ENCODE data around the gene ELAVL1.

The ELAVL1 gene

GRCh38 chr19:7992575-7992974, 12.9 kb downstream of the ELAVL1 start:
- H3K4me3 ChIP-seq (ENCODE audit: low read length), result no peak overlapping the region

GRCh38 chr19:7989071-7989575, 16.3 kb downstream of the ELAVL1 start:
- no peak for DNase-seq (ENCODE audit: low read depth, low spot score)
- no peak overlapping the region for H3K4me3 ChIP-seq (ENCODE audit: low read length)

More at GRCh38 chr19:7992575-7992974, 12.9 kb downstream of the ELAVL1 start:
- DNase-seq (ENCODE audit: low read depth, low spot score), result no peak

- no peak for DNase-seq (ENCODE audit: low read depth, low spot score)
- no peak overlapping the region for H3K4me3 ChIP-seq (ENCODE audit: low read length)
Measured at GRCh38 chr19:7988307-7988706, 17.1 kb downstream of the ELAVL1 start.

- DNase-seq (ENCODE audit: low read depth, low spot score), result no peak
- H3K4me3 ChIP-seq (ENCODE audit: low read length), result no peak overlapping the region
Measured at GRCh38 chr19:7987114-7987768, 18.2 kb downstream of the ELAVL1 start.

GRCh38 chr19:7986321-7987113, 18.9 kb downstream of the ELAVL1 start:
- no peak overlapping the region for H3K4me3 ChIP-seq (ENCODE audit: low read length)
- no peak for DNase-seq (ENCODE audit: low read depth, low spot score)

- no peak overlapping the region for H3K4me3 ChIP-seq (ENCODE audit: low read length)
- no peak for DNase-seq (ENCODE audit: low read depth, low spot score)
Measured at GRCh38 chr19:7985481-7985911, 19.9 kb downstream of the ELAVL1 start.

- DNase-seq (ENCODE audit: low read depth, low spot score), result no peak
- no peak overlapping the region for H3K4me3 ChIP-seq (ENCODE audit: low read length)
Measured at GRCh38 chr19:7983995-7984837, 21.2 kb downstream of the ELAVL1 start.

- H3K4me3 ChIP-seq (ENCODE audit: low read length), result no peak overlapping the region
- no peak for DNase-seq (ENCODE audit: low read depth, low spot score)
Measured at GRCh38 chr19:7983286-7983950, 22.0 kb downstream of the ELAVL1 start.

- no peak overlapping the region for H3K4me3 ChIP-seq (ENCODE audit: low read length)
- DNase-seq (ENCODE audit: low read depth, low spot score), result no peak
Measured at GRCh38 chr19:7982651-7983099, 22.8 kb downstream of the ELAVL1 start.

GRCh38 chr19:7982103-7982502, 23.3 kb downstream of the ELAVL1 start:
- DNase-seq (ENCODE audit: low read depth, low spot score), result no peak
- H3K4me3 ChIP-seq (ENCODE audit: low read length), result no peak overlapping the region

GRCh38 chr19:7981661-7982060, 23.8 kb downstream of the ELAVL1 start:
- no peak for DNase-seq (ENCODE audit: low read depth, low spot score)
- no peak overlapping the region for H3K4me3 ChIP-seq (ENCODE audit: low read length)

GRCh38 chr19:7981199-7981598, 24.2 kb downstream of the ELAVL1 start:
- no peak for DNase-seq (ENCODE audit: low read depth, low spot score)
- H3K4me3 ChIP-seq (ENCODE audit: low read length), result no peak overlapping the region

GRCh38 chr19:7980635-7981121, 24.8 kb downstream of the ELAVL1 start:
- H3K4me3 ChIP-seq (ENCODE audit: low read length), result no peak overlapping the region
- no peak for DNase-seq (ENCODE audit: low read depth, low spot score)

GRCh38 chr19:7980168-7980567, 25.3 kb downstream of the ELAVL1 start:
- no peak overlapping the region for H3K4me3 ChIP-seq (ENCODE audit: low read length)
- DNase-seq (ENCODE audit: low read depth, low spot score), result no peak

GRCh38 chr19:7979559-7979958, 25.9 kb downstream of the ELAVL1 start:
- no peak for DNase-seq (ENCODE audit: low read depth, low spot score)
- H3K4me3 ChIP-seq (ENCODE audit: low read length), result no peak overlapping the region

GRCh38 chr19:7979011-7979410, 26.4 kb downstream of the ELAVL1 start:
- no peak overlapping the region for H3K4me3 ChIP-seq (ENCODE audit: low read length)
- DNase-seq (ENCODE audit: low read depth, low spot score), result no peak

- no peak for DNase-seq (ENCODE audit: low read depth, low spot score)
- no peak overlapping the region for H3K4me3 ChIP-seq (ENCODE audit: low read length)
Measured at GRCh38 chr19:7978179-7978825, 27.1 kb downstream of the ELAVL1 start.

- no peak for DNase-seq (ENCODE audit: low read depth, low spot score)
- H3K4me3 ChIP-seq (ENCODE audit: low read length), result no peak overlapping the region
Measured at GRCh38 chr19:7977723-7978040, 27.8 kb downstream of the ELAVL1 start.

All from Jurkat, Clone E6-1 (cell line).